GM20000 (cell line): ENCODE data around the gene VPS25.

Experiments used
- DNase-seq: peaks from one replicate; pipeline ENCODE4 v3.0.0; 2012; ENCODE audit warnings: low spot score
- CTCF ChIP-seq: IDR thresholded peaks from 2 replicates; pipeline ENCODE4 v1.5.1; 2012; ENCODE audit warnings: mild to moderate bottlenecking, control low read depth; ENCODE audit errors: extremely low read depth, missing control alignments

Gene VPS25

GRCh38 chr17:42787266-42787665, 14.0 kb downstream of the VPS25 start:
- no peak for TF ChIP-seq CTCF

GRCh38 chr17:42791948-42792347, 18.7 kb downstream of the VPS25 start:
- no peak for DNase-seq
- no peak for TF ChIP-seq CTCF

More at GRCh38 chr17:42787266-42787665, 14.0 kb downstream of the VPS25 start:
- no peak for DNase-seq

GRCh38 chr17:42792545-42792944, 19.3 kb downstream of the VPS25 start:
- DNase-seq, result no peak
- TF ChIP-seq CTCF, result no peak

- TF ChIP-seq CTCF, result no peak
- no peak for DNase-seq
Observed at GRCh38 chr17:42795061-42795460, 21.8 kb downstream of the VPS25 start.

- DNase-seq, result no peak
- TF ChIP-seq CTCF, result no peak
Observed at GRCh38 chr17:42795465-42795864, 22.2 kb downstream of the VPS25 start.

- no peak for DNase-seq
Observed at GRCh38 chr17:42796066-42796758, 23.0 kb downstream of the VPS25 start.

More at GRCh38 chr17:42796066-42796758, 23.0 kb downstream of the VPS25 start:
- no peak for TF ChIP-seq CTCF
